ENCODE data around the gene XXYLT1. TPM values are rescaled to one million over a fixed set of nuclear protein-coding genes. Genes with fewer than 3 reads are reported as not detected.

Gene XXYLT1
- total RNA-seq, 1 donor from 2014 or later, result 2.7 TPM

DNA sequence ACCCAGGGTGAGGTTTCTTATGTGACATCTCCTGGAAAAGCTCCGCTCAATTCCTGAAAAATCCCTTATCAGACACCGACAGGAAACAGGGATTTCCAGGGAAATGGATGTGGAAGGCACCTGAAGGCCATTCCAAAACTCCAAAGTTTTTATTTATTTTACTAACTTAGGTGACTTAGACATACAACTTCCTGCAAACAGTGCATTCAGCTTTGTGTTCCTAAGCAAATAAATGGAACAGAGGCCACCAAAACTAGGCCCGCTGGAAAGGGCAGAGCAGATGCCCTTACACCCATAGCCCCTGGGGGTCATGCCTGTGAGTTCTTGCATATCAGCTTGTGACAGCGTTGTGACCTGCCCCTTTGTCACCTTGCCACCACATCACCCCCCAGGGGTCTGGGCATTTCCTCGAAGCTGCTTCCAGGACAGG, 239.4 kb downstream of the XXYLT1 start:
- ATAC-seq (no peak), DNase-seq (ENCODE audit: missing footprints) (no peak)
- intact Hi-C loops (cut with DNase I), result no loop called here

DNA sequence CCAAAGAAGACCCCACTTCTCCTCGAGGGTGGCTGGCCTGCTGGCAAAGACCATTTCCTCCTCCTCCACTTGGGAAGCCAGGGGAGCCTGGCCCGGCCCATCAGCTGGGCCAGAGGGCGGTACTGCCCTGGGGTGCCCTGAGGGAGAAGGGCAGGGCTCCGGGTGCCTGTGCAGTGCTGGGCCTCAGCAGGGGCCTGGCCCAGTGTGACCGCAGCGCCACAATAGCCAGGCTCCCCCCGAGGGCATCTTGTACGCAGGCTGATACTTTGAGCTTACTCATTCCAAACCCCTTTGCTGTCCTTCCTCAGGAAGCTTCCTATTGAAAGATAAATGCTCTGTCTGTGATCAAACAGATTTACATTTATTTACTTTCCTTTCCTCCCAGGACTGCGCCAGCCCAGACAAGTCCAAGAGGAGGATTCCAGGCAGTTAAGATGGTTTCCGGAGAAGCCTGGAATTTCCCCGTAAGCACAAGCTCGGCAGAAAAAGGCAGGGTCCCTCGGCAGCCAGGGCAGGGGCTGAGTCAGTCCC, 240.1 kb downstream of the XXYLT1 start:
- intact Hi-C loops (cut with DNase I), result no loop called here
- ATAC-seq (no peak), DNase-seq (ENCODE audit: missing footprints) (no peak)

DNA sequence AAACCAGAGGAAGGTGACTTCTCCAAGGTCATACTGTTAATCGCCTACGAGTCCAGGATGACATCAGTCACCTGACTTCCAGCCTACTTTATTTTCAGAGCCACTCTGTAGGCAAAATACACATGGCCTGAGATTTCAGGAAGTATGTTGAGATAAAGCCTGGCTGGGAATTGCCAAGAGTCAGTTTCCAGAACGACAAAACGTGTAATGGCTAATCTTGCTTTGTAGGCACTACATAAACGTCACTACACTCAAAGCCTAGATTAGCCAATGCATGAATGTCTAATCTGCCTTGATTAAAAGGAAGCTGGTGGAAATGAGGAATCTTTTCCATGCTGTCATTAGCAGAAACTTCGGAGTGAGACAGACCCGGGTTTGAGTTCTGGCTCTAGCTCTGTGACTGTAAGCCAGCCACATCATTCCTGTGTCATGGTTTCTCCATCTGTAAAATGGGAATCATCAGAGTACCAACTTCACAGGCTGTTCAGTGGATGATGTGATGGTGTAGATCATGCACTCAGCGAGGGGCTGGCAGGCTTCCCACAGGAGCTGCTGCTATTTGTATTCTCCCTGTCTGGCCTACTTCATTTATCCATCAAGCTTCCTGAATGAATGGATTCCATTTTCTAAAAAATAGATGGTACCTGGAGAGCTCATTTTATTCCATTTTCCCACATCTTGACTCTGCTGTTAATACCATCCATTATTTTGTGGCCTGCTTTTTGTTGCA, 241.9 kb downstream of the XXYLT1 start:
- ATAC-seq (peak; percentile 24), DNase-seq (ENCODE audit: missing footprints) (no peak)
- intact Hi-C loops (cut with DNase I), result no loop called here

DNA sequence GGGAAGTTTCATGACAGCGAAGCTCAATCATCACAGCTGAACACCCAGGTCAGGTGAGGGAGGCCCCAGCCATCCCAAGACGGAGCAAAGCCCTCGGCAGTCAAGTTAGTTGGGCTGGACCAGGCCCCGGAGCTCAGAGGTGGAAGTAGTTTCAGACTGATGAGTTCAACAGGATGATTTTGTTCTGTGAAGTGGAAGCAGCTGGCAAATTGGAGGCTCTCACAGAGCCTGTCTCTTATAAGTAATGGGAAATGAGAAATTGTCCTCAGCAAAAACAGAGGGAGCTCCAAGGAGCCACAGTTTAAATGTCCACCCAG, 245.1 kb downstream of the XXYLT1 start:
- ATAC-seq, result no peak

DNA sequence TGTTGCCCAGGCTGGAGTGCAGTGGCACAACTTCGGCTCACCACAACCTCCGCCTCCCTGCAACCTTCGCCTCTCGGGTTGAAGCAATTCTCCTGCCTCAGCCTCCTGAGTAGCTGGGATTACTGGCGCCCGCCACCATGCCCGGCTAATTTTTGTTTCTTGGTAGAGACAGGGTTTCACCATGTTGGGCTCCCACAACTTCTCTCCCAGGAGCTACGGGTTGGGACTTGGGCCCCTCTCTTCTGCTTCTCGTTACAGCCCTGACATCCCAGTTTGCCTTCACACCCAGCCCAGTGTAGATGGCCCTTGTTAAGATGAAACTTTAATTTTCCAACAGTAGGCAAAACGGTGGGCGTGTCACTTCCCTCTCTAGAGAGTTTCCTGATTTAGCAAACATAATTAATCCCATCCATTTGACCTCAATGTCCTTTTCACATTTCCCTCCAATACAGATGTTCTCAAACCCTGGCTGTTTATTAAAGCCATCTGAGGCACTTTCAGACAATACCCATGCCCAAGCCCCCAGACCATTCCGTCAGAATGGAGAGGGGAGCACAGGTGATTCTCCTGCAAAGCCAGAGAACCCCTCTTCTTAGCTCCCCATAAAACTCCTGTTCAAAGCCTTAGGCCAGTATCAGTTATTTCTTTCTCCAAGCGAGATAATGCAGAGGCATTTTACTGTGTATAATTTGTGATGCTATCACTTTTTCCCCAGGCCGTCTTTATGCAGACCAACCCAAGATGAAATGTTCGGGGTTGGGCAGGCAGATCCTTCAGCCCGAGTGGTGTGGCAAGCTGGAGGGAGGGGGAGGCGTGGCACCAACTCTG, 245.7 kb downstream of the XXYLT1 start:
- DNase-seq (ENCODE audit: missing footprints), result no peak
- intact Hi-C loops (cut with DNase I), result no loop called here
- no peak for ATAC-seq

More for the DNA sequence above, 245.1 kb downstream of the XXYLT1 start:
- DNase-seq (ENCODE audit: missing footprints), result no peak
- intact Hi-C loops (cut with DNase I), result no loop called here

DNA sequence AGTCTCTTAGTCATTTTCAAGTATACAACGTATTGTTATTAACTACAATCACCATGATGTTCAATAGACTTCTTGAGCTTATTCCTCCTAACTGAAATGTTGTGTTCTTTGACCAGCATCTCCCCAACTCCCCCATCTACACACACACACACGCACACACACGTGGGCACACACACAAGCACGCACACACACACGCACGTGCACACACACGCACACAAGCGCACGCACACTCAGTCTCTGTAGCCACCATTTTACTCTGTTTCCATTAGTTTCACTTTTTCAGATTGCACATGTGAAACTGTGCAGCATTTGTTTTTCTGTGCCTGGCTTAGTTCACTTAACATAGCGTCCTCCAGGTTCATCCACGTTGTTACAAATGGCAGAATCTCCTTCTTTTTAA, 247.0 kb downstream of the XXYLT1 start:
- ATAC-seq (no peak), DNase-seq (ENCODE audit: missing footprints) (no peak)
- intact Hi-C loops (cut with DNase I), result no loop called here

DNA sequence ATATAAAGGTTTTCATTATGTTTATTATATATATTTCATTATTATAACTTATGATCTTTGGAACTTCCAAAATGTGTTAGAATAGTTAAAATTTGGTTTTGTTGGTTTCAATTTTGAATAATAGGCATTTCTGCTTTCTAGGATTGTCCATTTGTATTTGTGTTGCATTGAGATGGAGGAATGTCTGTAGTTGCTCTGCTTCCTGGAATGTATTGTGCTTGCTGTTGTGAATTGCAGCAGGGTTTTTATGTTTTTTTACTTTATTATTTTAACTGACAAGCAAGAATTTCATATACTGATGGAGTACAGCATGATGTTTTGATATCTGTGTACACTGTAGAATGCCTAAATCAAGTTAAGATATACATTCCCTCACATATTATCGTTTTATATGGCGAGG, 247.4 kb downstream of the XXYLT1 start:
- intact Hi-C loops (cut with DNase I), result no loop called here
- ATAC-seq (no peak), DNase-seq (ENCODE audit: missing footprints) (no peak)

DNA sequence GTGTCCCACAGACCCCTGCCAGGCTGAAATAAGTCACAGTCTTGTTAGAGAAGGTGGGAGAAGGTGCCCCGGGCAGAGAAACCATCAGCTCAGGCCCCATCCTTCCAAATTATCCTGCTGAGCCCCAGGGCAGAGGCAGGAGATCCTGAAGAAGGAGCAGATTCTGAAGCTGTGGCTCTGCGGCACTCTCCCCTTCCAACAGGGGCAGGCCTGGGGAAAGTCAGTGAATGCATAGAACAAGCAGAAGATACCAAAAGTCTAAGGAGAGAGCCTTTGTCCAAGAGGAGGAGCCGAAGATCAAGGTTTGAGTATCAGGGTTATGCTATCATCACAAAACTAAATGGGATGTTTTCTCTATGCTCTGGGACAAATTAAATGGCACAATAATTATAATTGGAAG, 249.3 kb downstream of the XXYLT1 start:
- DNase-seq (ENCODE audit: missing footprints), result no peak
- no peak for ATAC-seq
- intact Hi-C loops (cut with DNase I), result no loop called here

DNA sequence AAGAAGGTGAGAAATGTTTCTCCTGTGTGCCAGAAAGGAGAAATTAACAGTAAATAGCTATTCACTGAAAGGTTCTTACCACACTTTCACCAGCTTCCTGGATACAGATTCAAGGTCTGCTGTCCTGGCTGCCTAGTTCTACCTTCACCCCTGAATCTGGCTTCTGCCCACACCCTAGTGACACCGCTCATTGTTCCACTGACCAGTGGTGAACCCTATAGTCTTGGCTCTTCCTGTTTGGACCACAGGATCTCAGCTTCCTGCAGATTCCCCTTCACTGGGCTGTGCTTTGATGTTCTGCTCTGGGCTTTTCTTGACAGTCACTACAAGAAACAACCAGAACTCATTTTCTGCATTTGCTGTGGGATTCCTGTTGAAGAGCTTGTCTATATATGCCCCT, 250.0 kb downstream of the XXYLT1 start:
- DNase-seq (ENCODE audit: missing footprints) (no peak), ATAC-seq (no peak)
- intact Hi-C loops (cut with DNase I), result no loop called here

DNA sequence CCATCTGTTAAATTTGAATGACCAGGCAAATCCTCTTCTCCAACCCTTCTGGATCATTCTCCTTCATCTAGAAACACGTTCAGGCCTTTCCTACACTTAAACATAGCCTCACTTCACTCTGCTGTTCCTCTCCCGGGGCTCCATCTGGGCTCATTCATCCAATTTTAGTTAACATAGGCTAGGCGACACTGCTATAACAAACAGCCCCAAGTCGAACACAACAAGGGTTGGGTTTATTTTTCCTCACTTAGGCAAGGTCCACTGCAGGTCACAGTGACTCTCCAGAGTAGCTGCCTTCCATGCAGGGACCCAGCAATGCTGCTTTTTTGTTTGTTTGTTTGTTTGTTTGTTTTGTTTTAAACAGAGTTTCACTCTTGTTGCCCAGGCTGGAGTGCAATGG, 250.8 kb downstream of the XXYLT1 start:
- intact Hi-C loops (cut with DNase I), result no loop called here
- ATAC-seq (no peak), DNase-seq (ENCODE audit: missing footprints) (no peak)

DNA sequence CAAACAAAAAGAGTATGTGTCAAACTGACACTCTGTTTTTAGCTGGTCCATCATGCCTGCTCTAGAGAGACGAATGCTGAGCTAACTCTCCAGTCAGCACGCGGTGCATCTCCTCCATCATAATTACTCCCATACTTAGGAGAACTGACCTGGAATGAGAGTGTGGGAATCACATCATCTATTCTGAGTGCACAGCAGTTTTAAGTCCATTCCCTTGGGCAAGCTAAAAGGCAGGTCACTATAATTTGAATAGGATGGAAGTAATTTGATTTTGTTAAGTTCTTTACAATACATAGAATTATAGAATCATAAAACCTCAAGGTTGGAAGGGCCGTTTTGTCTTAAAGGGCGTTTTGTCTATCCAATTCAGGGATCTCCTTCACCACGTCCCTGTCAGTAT, 251.6 kb downstream of the XXYLT1 start:
- DNase-seq (ENCODE audit: missing footprints), result no peak
- intact Hi-C loops (cut with DNase I), result no loop called here
- ATAC-seq, result no peak

Small RNAs within 50 kb of the gene (microRNA-seq; reads per million reads assigned to microRNA genes)
- gene MIR3137, result not detected

Other genes starting within 250 kb of the XXYLT1 start
- 15.6 TPM for gene ACAP2, start 171.9 kb upstream of the XXYLT1 start, total RNA-seq